HEK293T (cell line): Measurements from ENCODE around the gene TMEM229B.

Experiments
- BHLHE40 ChIP-seq: fragments of 450-650 bp; IDR thresholded peaks from 2 replicates; pipeline ENCODE4 v1.6.1; 2016; ENCODE audit warnings: mild to moderate bottlenecking, moderate library complexity, borderline replicate concordance
- CTBP1 ChIP-seq: fragments of 450-650 bp; IDR thresholded peaks from 2 replicates; pipeline ENCODE4 v1.6.1; 2016; ENCODE audit warnings: borderline replicate concordance
- ELF4 ChIP-seq: fragments of 450-650 bp; IDR thresholded peaks from 2 replicates; pipeline ENCODE4 v1.6.1; 2017; ENCODE audit warnings: antibody characterized with exemption
- FOXA1 ChIP-seq: fragments of 450-650 bp; IDR thresholded peaks from 2 replicates; pipeline ENCODE4 v1.6.1; 2016; ENCODE audit warnings: mild to moderate bottlenecking
- FOXK2 ChIP-seq: fragments of 450-650 bp; IDR thresholded peaks from 2 replicates; pipeline ENCODE4 v1.6.1; 2016; ENCODE audit warnings: mild to moderate bottlenecking
- L3MBTL2 ChIP-seq: fragments of 450-650 bp; conservative IDR thresholded peaks from 2 replicates; pipeline ENCODE4 v1.6.1; 2016; ENCODE audit warnings: mild to moderate bottlenecking
- LEF1 ChIP-seq: fragments of 450-650 bp; IDR thresholded peaks from 2 replicates; pipeline ENCODE4 v1.6.1; 2017; ENCODE audit warnings: mild to moderate bottlenecking, borderline replicate concordance
- NFRKB ChIP-seq: fragments of 450-650 bp; IDR thresholded peaks from 2 replicates; pipeline ENCODE4 v1.6.1; 2016; ENCODE audit warnings: mild to moderate bottlenecking, moderate library complexity
- SP1 ChIP-seq: fragments of 450-650 bp; IDR thresholded peaks from 2 replicates; pipeline ENCODE4 v1.6.1; 2017
- TARDBP ChIP-seq: fragments of 450-650 bp; IDR thresholded peaks from 2 replicates; pipeline ENCODE4 v1.6.1; 2016

GRCh38 chr14:67523764-67524633, 35.5 kb upstream of the TMEM229B start:
- TF ChIP-seq ELF4 = no peak
- TF ChIP-seq L3MBTL2 = no peak
- no peak for TF ChIP-seq FOXK2
- TF ChIP-seq BHLHE40 = no peak
- no peak for TF ChIP-seq FOXA1
- no peak for TF ChIP-seq SP1
- TF ChIP-seq TARDBP = no peak
- TF ChIP-seq LEF1 = no peak
- TF ChIP-seq CTBP1 = no peak
- no peak for TF ChIP-seq NFRKB
